HG02642 (cell line): Measurements from ENCODE around the gene CTSO.
"Not testable (repeated sequence)": the region's sequence is repeated elsewhere in the genome, so short reads cannot be mapped to it uniquely, and the experiment has no call there.

Experiments used
- ATAC-seq: cut with Tn5 transposase; IDR thresholded peaks from one replicate; pipeline ENCODE4 v1.9.1; 2021; ENCODE audit warnings: mild to moderate bottlenecking; ENCODE audit not compliant: unreplicated experiment, poor library complexity

The CTSO gene

DNA sequence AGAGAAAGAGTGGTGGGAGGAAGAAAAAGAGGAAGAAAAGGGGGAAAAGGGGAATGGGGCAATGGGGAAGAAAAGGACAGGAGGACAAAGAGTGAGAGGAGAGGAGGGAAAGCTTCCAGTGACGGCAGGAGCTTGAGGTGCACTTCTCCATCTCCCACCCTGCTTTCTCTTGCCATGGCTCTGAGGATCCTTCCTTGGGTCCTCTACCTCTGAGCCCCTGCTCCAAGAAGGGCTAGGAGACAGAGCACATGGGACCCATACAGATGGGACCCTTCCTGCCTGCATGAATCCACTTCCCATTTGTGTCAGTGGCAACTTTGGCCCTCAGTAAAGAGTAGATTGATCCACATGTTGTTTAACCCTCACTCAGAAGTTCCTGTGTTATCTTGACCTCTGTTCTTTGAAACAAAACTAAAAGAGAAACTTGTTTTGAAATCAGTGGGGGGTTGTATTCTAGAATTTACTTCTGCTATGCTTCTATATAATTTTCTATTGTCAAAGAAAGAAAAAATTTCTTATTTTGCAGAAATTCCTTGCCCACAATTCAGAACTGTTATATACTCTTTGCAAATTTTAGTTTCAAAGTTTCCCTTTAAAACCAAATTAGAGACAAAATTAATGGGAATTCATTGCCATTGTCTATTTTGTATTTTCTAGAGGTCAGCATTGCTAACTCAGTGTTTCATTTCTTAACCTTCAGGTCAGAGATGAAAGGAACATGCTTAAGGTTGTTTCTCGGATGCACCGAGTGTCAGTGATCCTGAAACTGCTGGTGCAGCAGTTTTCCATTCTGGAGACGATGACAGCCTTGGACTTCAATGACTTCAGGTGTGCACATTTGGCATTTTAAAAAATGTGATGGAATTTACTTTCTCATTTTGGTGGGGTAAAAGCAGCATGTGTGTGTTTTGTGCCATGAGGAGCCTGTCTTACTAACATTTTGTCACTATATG, 45.2 kb downstream of the CTSO start:
- peak; percentile 67 for ATAC-seq

GRCh38 chr4:155907556-155907955, 46.1 kb downstream of the CTSO start:
- no peak for ATAC-seq

- no peak for ATAC-seq
Measured at GRCh38 chr4:155906554-155907247, 47.0 kb downstream of the CTSO start.

DNA sequence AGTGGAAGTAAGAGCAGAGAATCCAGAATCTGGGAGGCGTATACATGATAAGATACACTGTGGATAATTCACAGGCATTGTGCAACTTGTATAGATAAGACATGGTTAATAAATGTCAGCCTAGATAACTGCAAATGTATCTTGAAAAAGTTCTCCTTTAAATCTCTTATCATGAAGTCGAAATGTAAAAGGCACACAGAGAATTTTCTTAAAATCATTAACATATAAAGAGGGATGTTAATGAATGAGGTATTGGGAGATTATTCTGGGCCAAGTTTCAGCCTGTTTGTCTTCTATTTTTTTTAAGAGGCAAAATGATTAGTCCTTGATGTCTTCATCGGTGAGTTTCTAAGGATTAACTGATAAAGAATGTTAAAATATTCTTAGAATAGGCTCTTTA, 49.3 kb downstream of the CTSO start:
- ATAC-seq, result no peak

GRCh38 chr4:155903453-155903852, 50.2 kb downstream of the CTSO start, which contains the start of gene TDO2:
TSS of gene TDO2 (plus strand) at chr4:155903696. CDS start at chr4:155903759, 63 bp downstream.
- no peak for ATAC-seq

DNA sequence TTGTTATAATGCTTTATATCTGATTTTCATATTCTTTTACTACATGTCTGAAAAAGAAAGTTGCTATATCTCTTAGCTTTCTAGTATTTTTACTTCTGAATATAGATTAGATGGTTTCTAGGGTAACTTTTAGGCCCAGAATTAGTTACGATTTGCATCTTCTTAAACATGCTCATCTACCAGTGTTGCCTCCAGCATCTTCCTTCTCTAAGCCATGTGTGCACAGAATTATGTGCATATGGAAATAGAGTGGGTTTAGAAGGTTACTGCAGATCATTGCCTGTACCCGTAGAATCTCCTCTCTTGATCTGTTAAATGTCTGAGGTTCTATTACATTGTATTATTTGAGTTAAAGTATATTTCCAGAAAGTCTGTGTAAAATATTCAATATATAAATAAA, 52.7 kb downstream of the CTSO start:
- ATAC-seq, result no peak

GRCh38 chr4:155900381-155900780, 53.3 kb downstream of the CTSO start:
- ATAC-seq, result no peak

DNA sequence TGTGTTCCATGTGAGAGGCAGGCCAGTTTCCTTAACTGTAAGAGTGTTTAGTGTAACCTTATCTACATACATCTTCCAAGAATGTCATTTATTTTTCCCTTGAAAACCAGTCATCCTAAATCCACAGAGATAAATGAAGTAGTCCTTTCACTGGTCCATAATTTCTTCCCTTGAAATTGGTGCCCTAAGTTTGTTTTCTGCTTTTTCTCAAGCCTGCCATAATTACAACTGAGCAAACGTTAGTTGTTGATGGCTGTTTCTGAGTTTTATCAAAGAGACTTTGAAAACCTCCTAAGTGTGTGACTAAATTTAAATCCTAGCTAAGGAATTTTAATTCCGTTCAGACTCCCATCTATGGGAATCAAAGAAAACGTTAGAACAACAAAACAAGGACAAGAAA, 53.8 kb downstream of the CTSO start:
- no peak for ATAC-seq

DNA sequence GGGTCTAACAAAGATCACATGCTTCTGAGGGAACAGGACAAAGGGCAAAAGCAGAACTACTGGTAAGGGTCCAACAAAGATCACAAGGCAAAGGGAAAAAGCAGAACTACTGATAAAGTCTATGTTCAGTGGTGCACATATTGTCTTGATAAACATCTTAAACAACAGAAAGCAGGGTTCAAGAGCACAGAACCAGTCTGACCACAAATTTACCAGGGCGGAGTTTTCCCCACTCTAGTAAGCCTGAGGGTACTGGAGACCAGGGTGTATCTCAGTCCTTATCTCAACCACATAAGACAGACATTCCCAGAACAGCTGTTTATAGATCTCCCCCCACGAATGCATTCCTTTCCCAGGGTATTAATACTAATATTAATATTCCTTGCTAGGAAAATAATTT, 55.3 kb downstream of the CTSO start:
- ATAC-seq, result not testable (repeated sequence)

DNA sequence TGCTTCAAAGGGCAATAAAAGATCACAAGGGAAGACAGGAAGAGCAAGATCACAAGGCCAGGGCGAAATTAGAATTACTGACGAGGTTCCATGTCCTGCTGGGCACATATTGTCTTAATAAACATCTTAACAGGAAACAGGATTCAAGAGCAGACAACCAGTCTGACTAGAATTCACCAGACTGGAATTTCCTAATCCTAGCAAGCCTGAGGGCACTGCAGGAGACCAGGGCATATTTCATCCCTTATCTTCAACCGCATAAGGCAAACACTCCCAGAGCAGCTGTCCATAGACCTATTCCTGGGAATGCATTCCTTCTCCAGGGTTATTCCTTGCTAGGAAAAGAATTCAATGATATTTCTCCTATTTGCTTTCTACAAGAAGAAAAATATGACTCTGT, 62.6 kb downstream of the CTSO start:
- no peak for ATAC-seq

GRCh38 chr4:155889946-155890345, 63.7 kb downstream of the CTSO start:
- no peak for ATAC-seq

DNA sequence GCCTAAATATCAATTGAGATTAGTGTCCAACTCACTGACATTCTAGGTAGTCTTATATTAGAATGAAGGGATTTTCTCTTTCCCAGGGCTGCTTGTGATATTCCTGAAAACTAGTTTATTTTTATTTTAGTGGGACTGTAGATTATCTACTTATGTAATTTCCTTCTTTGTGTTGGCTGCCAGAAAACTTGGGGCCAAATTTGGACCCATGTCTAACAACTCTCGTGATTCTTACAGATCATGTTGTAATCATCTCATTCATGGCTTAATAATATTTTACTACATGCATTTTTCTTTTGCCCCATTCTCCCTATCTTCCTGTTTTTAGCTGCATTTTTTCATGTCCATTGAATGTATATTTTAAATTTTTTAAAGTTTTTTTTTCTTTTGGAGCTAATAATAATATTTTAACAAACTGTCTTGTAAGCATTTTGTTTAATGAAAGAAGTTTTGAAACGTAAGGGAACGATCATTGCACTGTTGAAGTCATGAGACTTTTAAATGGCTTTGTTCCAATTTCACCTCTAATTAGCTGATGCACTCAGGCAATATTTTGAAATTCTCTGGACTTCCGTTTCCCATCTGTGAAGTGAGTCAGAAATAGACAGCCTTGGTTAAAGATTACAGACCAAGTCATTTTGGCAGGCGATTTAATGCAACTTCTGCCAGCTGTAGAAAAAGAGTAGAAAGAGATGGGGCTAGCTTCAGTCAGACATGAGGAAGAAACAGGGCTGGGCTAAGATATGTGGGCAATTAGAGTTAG, 64.5 kb downstream of the CTSO start:
- peak; percentile 88 for ATAC-seq

GRCh38 chr4:155887847-155888570, 65.7 kb downstream of the CTSO start:
- ATAC-seq, result no peak

GRCh38 chr4:155887045-155887444, 66.6 kb downstream of the CTSO start:
- no peak for ATAC-seq

GRCh38 chr4:155885666-155886065, 68.0 kb downstream of the CTSO start:
- no peak for ATAC-seq

DNA sequence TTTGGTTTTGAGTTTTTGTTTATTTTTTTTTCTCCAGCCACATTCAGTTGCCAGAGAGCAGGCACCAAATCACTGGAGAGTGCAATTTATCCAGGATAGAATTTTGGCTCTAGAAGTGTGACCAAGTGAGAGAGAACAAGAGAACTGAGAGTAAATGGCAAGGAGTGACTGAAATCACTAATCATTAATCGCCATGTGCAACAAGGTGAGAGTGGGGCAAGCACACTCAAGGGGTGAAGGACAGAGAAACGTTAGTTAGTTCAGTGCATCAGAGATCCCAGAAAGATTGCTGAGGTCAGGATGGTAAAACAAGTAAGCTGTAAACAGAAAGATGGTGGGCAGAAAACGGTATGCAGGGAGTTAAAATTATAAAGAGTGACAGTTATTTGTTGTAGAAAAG, 69.8 kb downstream of the CTSO start:
- ATAC-seq, result no peak

DNA sequence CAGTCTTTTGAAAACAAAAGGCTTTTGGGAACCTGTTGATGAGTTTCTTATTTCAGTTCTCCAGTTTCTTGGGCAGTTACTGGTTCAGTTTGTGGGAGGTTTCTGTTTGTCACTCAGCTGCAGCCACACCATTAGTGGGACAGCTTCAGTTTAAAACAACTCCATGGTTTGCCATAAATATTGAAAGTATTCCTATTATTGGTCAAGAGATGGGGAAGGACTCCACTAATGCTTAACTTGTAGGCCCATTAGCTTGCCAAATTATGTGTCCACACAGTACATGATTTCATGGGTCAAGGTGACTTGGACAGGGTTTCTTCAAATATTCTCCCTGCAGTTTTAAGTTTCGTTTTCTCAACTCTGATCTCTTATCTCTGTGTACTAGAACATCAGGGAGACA, 72.1 kb downstream of the CTSO start:
- peak; percentile 63 for ATAC-seq

DNA sequence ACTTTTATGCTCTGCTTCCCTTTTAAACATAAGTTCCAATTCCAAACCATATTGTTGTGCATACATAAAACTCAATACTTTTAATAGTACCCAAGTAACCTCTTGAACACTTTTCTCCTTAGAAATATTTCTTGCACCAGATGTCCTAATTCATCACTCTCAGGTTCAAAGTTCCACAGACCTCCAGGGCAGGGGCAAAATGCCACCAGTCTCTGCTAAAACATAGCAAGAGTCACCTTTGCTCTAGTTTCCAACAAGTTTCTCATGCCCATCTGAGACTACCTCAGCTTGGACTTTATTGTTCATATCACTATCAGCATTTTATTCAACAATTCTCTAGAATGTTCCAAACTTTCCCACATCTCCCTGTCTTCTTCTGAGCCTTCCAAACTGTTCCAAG, 73.9 kb downstream of the CTSO start:
- no peak for ATAC-seq

- ATAC-seq, result no peak
Measured at GRCh38 chr4:155878611-155879010, 75.1 kb downstream of the CTSO start.

DNA sequence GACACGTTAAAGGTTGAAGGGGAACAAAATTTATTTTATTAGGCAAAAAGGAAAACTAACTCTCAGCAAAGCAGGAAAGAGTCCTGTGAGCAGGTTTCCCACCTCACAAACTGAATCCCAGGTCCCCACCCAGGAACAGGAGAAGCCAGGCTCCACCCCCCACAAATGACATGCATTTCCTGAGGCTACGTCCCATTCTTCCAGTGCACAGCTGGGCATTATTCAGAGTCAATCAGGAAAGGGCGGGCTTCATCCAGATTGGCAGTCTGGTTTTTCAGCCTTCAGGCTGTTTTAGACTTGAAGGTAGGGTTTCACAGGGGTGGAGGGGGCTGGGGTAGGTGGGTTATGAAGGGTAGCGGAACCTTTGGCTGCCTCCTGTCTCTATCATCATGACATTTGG, 75.7 kb downstream of the CTSO start:
- no peak for ATAC-seq
